NOMO-1 treated with DMSO at 0.1 percent for 48 hours (cell line): Measurements from ENCODE around the gene GNG2.

Experiments used
- DNase-seq: peaks from one replicate; lab custom pipeline; 2025; ENCODE audit not compliant: unreplicated experiment; lab: John Stamatoyannopoulos, UW

GNG2 gene

GRCh38 chr14:51989293-51990234, 129.2 kb downstream of the GNG2 start, which contains the start of gene RTRAF:
Gene RTRAF, plus strand, starts transcription at chr14:51989546. Its CDS starts 94 bp downstream, at chr14:51989640.
- DNase-seq = peak; percentile 93

GRCh38 chr14:51990488-51990887, 130.1 kb downstream of the GNG2 start:
- no peak for DNase-seq

GRCh38 chr14:51993285-51993920, 133.0 kb downstream of the GNG2 start:
- no peak for DNase-seq

- peak; percentile 45 for DNase-seq
Observed at GRCh38 chr14:51996148-51996746, 135.8 kb downstream of the GNG2 start.

- DNase-seq = no peak
Observed at GRCh38 chr14:51998348-51998747, 137.9 kb downstream of the GNG2 start.

GRCh38 chr14:51999084-51999483, 138.7 kb downstream of the GNG2 start:
- no peak for DNase-seq

- DNase-seq = no peak
Observed at GRCh38 chr14:52000019-52000582, 139.7 kb downstream of the GNG2 start.

- no peak for DNase-seq
Observed at GRCh38 chr14:52000696-52001095, 140.3 kb downstream of the GNG2 start.

GRCh38 chr14:52002542-52002941, 142.1 kb downstream of the GNG2 start:
- DNase-seq = no peak

- DNase-seq = no peak
Observed at GRCh38 chr14:52003324-52003723, 142.9 kb downstream of the GNG2 start.

- DNase-seq = no peak
Observed at GRCh38 chr14:52005625-52006024, 145.2 kb downstream of the GNG2 start.

GRCh38 chr14:52006361-52006760, 145.9 kb downstream of the GNG2 start:
- no peak for DNase-seq

GRCh38 chr14:52007211-52007610, 146.8 kb downstream of the GNG2 start:
- no peak for DNase-seq

GRCh38 chr14:52007637-52008036, 147.2 kb downstream of the GNG2 start:
- no peak for DNase-seq

GRCh38 chr14:52008136-52008535, 147.7 kb downstream of the GNG2 start:
- no peak for DNase-seq

- DNase-seq = no peak
Observed at GRCh38 chr14:52010173-52010693, 149.8 kb downstream of the GNG2 start.

GRCh38 chr14:52011523-52011922, 151.1 kb downstream of the GNG2 start:
- no peak for DNase-seq

GRCh38 chr14:52012635-52013034, 152.2 kb downstream of the GNG2 start:
- DNase-seq = no peak

GRCh38 chr14:52013984-52014600, 153.7 kb downstream of the GNG2 start:
- DNase-seq = no peak

GRCh38 chr14:52014601-52015267, 154.3 kb downstream of the GNG2 start:
- no peak for DNase-seq
